ENCODE results near the gene IRGC.

Gene IRGC

DNA sequence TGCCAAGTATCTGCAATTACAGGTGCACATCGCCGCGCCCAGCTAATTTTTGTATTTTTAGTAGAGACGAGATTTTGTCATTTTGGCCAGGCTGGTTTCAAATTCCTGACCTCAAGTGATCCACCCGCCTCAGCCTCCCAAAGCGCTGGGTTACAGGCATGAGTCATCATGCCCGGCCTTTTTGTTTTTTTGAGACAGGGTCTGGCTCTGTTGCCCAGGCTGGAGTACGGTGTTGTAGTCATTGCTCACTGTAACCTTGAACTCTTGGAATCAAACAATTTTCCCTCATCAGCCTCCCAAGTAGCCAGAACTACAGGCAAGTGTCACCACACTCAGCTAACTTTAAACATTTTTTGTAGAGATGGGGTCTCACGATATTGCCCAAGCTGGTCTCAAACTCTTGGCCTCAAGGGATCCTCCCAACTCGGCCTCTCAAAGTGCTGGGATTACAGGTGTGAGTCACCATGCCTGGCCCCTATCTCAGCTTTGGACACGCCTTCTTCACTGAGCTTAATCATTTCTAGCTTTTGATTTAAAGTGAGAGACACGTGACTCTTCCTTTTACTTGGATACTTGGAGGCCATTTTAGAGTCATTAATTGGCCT is 4.0 kb upstream of the IRGC start:
- no peak for TF ChIP-seq CSRNP3 (CRISPR knock-in tag; IDR thresholded peaks at IDR 0.05)
- no peak for TF ChIP-seq PPARA (CRISPR knock-in tag; IDR thresholded peaks at IDR 0.05; ENCODE audit: borderline replicate concordance)
- TF ChIP-seq ZFP30 (CRISPR knock-in tag; IDR thresholded peaks at IDR 0.05): no peak
- TF ChIP-seq, protein P1, sequence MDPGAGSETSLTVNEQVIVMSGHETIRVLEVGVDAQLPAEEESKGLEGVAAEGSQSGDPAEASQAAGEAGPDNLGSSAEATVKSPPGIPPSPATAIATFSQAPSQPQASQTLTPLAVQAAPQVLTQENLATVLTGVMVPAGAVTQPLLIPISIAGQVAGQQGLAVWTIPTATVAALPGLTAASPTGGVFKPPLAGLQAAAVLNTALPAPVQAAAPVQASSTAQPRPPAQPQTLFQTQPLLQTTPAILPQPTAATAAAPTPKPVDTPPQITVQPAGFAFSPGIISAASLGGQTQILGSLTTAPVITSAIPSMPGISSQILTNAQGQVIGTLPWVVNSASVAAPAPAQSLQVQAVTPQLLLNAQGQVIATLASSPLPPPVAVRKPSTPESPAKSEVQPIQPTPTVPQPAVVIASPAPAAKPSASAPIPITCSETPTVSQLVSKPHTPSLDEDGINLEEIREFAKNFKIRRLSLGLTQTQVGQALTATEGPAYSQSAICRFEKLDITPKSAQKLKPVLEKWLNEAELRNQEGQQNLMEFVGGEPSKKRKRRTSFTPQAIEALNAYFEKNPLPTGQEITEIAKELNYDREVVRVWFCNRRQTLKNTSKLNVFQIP (CRISPR knock-in tag; IDR thresholded peaks at IDR 0.05; ENCODE audit: borderline replicate concordance, low read depth): no peak
- TF ChIP-seq ZFP3 (CRISPR knock-in tag; IDR thresholded peaks at IDR 0.05): no peak
- no peak for TF ChIP-seq ZNF8 (CRISPR knock-in tag; IDR thresholded peaks at IDR 0.05)
- TF ChIP-seq ZC3H10 (CRISPR knock-in tag; IDR thresholded peaks at IDR 0.05): no peak
- TF ChIP-seq OSR1 (CRISPR knock-in tag; IDR thresholded peaks at IDR 0.05): no peak
- TF ChIP-seq GLIS3 (CRISPR knock-in tag; IDR thresholded peaks at IDR 0.05): no peak
- TF ChIP-seq ARNTL (CRISPR knock-in tag; IDR thresholded peaks at IDR 0.05; ENCODE audit: borderline replicate concordance, low read depth): no peak
- TF ChIP-seq CSDC2 (CRISPR knock-in tag; IDR thresholded peaks at IDR 0.05): no peak
- no peak for TF ChIP-seq SNAI2 (CRISPR knock-in tag; IDR thresholded peaks at IDR 0.05)
- no peak for TF ChIP-seq ZNF565 (CRISPR knock-in tag; conservative IDR thresholded peaks at IDR 0.05; ENCODE audit: low read depth)
- TF ChIP-seq, protein P2, sequence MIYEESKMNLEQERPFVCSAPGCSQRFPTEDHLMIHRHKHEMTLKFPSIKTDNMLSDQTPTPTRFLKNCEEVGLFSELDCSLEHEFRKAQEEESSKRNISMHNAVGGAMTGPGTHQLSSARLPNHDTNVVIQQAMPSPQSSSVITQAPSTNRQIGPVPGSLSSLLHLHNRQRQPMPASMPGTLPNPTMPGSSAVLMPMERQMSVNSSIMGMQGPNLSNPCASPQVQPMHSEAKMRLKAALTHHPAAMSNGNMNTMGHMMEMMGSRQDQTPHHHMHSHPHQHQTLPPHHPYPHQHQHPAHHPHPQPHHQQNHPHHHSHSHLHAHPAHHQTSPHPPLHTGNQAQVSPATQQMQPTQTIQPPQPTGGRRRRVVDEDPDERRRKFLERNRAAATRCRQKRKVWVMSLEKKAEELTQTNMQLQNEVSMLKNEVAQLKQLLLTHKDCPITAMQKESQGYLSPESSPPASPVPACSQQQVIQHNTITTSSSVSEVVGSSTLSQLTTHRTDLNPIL (CRISPR knock-in tag; IDR thresholded peaks at IDR 0.05; ENCODE audit: low read depth): no peak
- TF ChIP-seq TCF4 (CRISPR knock-in tag; IDR thresholded peaks at IDR 0.05; ENCODE audit: borderline replicate concordance): no peak
- peak; percentile 36; the same call in 1 of the 3 replicates for ATAC-seq

GRCh38 chr19:43713208-43713607 is 2.7 kb upstream of the IRGC start:
- no peak for ATAC-seq
- TF ChIP-seq OSR1 (CRISPR knock-in tag; IDR thresholded peaks at IDR 0.05) (no peak), TCF4 (CRISPR knock-in tag; IDR thresholded peaks at IDR 0.05; ENCODE audit: borderline replicate concordance) (no peak), ZNF565 (CRISPR knock-in tag; conservative IDR thresholded peaks at IDR 0.05; ENCODE audit: low read depth) (no peak), TOX (CRISPR knock-in tag; IDR thresholded peaks at IDR 0.05; ENCODE audit: borderline replicate concordance) (no peak), ZFP30 (CRISPR knock-in tag; IDR thresholded peaks at IDR 0.05) (no peak), BACH2 (CRISPR knock-in tag; IDR thresholded peaks at IDR 0.05; ENCODE audit: borderline replicate concordance) (no peak), ZNF70 (CRISPR knock-in tag; IDR thresholded peaks at IDR 0.05) (no peak), TSHZ2 (CRISPR knock-in tag; IDR thresholded peaks at IDR 0.05) (no peak), GLIS3 (CRISPR knock-in tag; IDR thresholded peaks at IDR 0.05) (no peak), ISL1 (CRISPR knock-in tag; IDR thresholded peaks at IDR 0.05) (no peak), ZFP3 (CRISPR knock-in tag; IDR thresholded peaks at IDR 0.05) (no peak), SNAI2 (CRISPR knock-in tag; IDR thresholded peaks at IDR 0.05) (no peak), ZC3H10 (CRISPR knock-in tag; IDR thresholded peaks at IDR 0.05) (no peak), RARB (CRISPR knock-in tag; IDR thresholded peaks at IDR 0.05) (no peak), PPARA (CRISPR knock-in tag; IDR thresholded peaks at IDR 0.05; ENCODE audit: borderline replicate concordance) (no peak)
- TF ChIP-seq, protein P1 (CRISPR knock-in tag; IDR thresholded peaks at IDR 0.05; ENCODE audit: borderline replicate concordance, low read depth): no peak
